ENCODE data around the gene ARFGEF2. TPM values are rescaled to one million over a fixed set of nuclear protein-coding genes. Genes with fewer than 3 reads are reported as not detected.

Gene ARFGEF2
- total and polyA plus RNA-seq, 3 donors from 2014 or later, result 47.8 to 57.0 (median 52.6) TPM

DNA sequence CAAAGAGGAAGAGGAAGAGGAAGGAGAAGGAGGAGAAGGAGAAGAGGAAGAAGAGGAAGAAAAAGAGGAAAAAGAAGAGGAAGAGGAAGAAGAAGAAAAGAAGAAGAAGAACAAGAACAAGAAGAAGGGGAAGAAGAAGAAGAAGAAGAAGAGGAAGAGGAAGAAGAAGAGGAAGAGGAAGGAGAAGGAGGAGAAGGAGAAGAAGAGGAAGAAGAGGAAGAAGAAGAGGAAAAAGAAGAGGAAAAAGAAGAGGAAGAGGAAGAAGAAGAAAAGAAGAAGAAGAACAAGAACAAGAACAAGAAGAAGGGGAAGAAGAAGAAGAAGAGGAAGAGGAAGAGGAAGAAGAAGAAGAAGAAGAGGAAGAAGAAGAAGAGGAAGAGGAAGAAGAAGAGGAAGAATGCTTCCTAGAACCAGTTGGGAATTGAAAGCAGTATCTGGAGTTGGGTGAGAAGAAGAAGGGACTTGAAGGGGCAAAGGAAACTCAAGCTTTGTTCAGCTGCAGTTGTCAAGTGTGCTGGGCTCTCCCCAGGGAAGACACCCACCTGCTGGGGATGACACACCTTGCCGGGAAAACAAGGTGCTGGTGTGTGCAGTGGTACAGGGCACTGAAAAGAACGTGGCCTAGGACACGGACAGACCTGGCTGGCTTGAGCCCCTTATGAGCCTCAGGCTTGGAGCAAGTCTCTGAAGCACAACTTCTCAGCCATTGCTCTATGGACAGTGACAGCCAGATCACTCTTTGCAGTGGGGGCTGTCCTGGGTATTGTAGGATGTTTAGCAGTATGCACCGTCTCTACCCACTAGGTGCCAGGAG, 30.1 kb upstream of the ARFGEF2 start:
- intact Hi-C loops (cut with DNase I; ENCODE audit: low total_unique reads), result no loop called here
- WGBS, 2 donors, result 76 to 89% methylated on average over 4 of the region's 4 CpGs
- Histone ChIP-seq H3K27me3 (no peaks in the 10 kb centered on the region), H3K36me3 (ENCODE audit: low read depth, missing control alignments) (no peaks in the 10 kb centered on the region), H3K9me3 (no peaks in the 10 kb centered on the region), H3K4me1 (no peaks in the 10 kb centered on the region), H3K27ac (no peak overlapping the region), H3K4me3 (no peak overlapping the region)
- DNase-seq, result no peak
- no peak for TF ChIP-seq POLR2A (IDR thresholded peaks at IDR 0.05)
- TF ChIP-seq, protein P1, sequence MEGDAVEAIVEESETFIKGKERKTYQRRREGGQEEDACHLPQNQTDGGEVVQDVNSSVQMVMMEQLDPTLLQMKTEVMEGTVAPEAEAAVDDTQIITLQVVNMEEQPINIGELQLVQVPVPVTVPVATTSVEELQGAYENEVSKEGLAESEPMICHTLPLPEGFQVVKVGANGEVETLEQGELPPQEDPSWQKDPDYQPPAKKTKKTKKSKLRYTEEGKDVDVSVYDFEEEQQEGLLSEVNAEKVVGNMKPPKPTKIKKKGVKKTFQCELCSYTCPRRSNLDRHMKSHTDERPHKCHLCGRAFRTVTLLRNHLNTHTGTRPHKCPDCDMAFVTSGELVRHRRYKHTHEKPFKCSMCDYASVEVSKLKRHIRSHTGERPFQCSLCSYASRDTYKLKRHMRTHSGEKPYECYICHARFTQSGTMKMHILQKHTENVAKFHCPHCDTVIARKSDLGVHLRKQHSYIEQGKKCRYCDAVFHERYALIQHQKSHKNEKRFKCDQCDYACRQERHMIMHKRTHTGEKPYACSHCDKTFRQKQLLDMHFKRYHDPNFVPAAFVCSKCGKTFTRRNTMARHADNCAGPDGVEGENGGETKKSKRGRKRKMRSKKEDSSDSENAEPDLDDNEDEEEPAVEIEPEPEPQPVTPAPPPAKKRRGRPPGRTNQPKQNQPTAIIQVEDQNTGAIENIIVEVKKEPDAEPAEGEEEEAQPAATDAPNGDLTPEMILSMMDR (IDR thresholded peaks at IDR 0.05), result no peak

DNA sequence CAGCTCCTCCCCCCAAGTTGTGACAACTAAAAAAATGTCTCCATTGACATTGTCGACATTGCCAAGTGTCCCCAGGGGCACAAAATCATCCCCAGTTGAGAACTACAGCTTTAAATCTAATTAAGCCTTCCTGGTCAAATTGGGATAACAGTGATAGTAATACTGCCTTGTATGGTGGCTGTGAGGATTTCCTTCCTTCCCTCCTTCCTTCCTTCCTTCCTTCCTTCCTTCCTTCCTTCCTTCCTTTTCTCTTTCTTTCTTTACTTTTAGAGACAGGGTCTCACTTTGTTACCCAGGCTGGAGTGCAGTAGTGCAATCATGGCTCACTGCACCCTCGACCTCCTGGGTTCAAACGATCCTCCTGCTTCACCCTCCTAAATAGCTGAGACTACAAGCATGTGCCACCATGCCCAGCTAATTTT, 29.5 kb upstream of the ARFGEF2 start:
- H3K36me3 ChIP-seq (ENCODE audit: low read depth, missing control alignments), result no peaks in the 10 kb centered on the region
- DNase-seq, result no peak
- H3K9me3 ChIP-seq, result no peaks in the 10 kb centered on the region
- no peaks in the 10 kb centered on the region for H3K27me3 ChIP-seq
- 76 to 83% methylated on average over 3 of the region's 3 CpGs for WGBS, 2 donors
- intact Hi-C loops (cut with DNase I; ENCODE audit: low total_unique reads), result no loop called here
- no peak overlapping the region for H3K27ac ChIP-seq
- no peaks in the 10 kb centered on the region for H3K4me1 ChIP-seq
- H3K4me3 ChIP-seq, result no peak overlapping the region
- TF ChIP-seq, protein P1 (IDR thresholded peaks at IDR 0.05), result no peak
- no peak for TF ChIP-seq POLR2A (IDR thresholded peaks at IDR 0.05)

DNA sequence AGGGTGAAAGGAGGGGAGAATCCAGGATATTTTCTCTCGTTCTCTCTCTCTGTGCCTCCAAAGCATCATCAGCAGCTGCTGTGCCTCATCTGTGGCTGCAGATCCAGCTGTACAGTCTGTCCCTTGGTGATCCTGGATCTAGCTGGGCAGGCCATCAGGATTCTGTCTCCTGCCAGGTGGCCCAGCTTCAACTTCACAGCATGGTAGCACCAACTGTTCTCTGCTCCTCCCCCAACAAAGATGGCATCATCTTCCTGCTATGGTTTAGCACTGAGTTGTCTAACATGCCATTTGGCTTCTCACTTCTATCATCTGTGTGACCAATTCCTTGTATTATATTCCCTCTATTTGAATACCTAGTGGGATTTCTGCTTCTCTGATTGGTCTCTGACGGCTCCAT, 28.6 kb upstream of the ARFGEF2 start:
- whole genome bisulfite sequencing, 2 donors, result 54 to 68% methylated on average over 2 of the region's 2 CpGs
- H3K27me3 ChIP-seq, result no peaks in the 10 kb centered on the region
- no peak overlapping the region for H3K27ac ChIP-seq
- no peak overlapping the region for H3K4me3 ChIP-seq
- TF ChIP-seq POLR2A (IDR thresholded peaks at IDR 0.05), result no peak
- TF ChIP-seq, protein P1 (IDR thresholded peaks at IDR 0.05), result no peak
- intact Hi-C loops (cut with DNase I; ENCODE audit: low total_unique reads), result no loop called here
- H3K4me1 ChIP-seq, result no peaks in the 10 kb centered on the region
- H3K9me3 ChIP-seq, result no peaks in the 10 kb centered on the region
- no peaks in the 10 kb centered on the region for H3K36me3 ChIP-seq (ENCODE audit: low read depth, missing control alignments)
- DNase-seq, result no peak

DNA sequence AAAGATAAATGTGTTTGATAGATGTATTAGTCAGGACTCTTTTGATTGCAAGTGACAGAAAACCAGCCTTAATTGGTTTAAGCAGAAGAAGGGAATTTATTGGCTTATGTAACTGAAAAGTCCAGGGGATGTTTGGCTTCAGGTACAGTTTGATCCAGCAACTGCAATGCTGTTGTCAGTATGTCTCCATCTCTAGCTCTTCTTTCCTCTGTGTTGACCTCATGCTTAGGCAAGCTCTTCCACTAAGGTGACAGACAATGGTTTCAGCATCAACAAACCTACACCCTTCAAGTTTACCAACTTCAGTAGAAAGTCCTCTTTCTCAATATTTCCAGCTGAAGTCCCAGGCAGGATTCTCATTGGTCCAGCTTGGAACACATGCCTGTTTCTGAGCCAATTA, 28.1 kb upstream of the ARFGEF2 start:
- H3K4me1 ChIP-seq, result no peaks in the 10 kb centered on the region
- TF ChIP-seq, protein P1 (IDR thresholded peaks at IDR 0.05), result no peak
- TF ChIP-seq POLR2A (IDR thresholded peaks at IDR 0.05), result no peak
- DNase-seq, result no peak
- H3K27ac ChIP-seq, result no peak overlapping the region
- H3K9me3 ChIP-seq, result no peaks in the 10 kb centered on the region
- no peaks in the 10 kb centered on the region for H3K36me3 ChIP-seq (ENCODE audit: low read depth, missing control alignments)
- H3K27me3 ChIP-seq, result no peaks in the 10 kb centered on the region
- intact Hi-C loops (cut with DNase I; ENCODE audit: low total_unique reads), result no loop called here
- H3K4me3 ChIP-seq, result no peak overlapping the region
